Heart left ventricle (tissue), 16 donors: Measurements from ENCODE around the gene KCNJ2. TPM values are rescaled to one million over a fixed set of nuclear protein-coding genes. Genes with fewer than 3 reads are reported as not detected.
A peak's percentile ranks its signal among the peaks of the same experiment; 100 is the strongest.

Source experiments
- ATAC-seq, 4 donors: fragments of 200-7000 bp; cut with Tn5 transposase; one replicate each; pipeline ENCODE4 v1.9.1; 2020 to 2022; ENCODE audit warnings: moderate library complexity in 4 of 4, mild to moderate bottlenecking in 3 of 4, moderate number of reproducible peaks in 1 of 4
- DNase-seq, 5 donors: peaks; one replicate each; pipeline ENCODE4 v3.0.0-alpha.2; 2020
- H3K27ac ChIP-seq, 12 donors: fragments of 200-600 bp; sonication (generic) in 4 of 12; one replicate each; pipeline versions ENCODE4 v1.5.0 to v1.8.0; 2016 to 2022; ENCODE audit warnings: mild to moderate bottlenecking in 2 of 12
- H3K27me3 ChIP-seq, 9 donors: fragments of 200-600 bp; sonication (generic) in 2 of 9; one replicate each; pipeline versions ENCODE4 v1.5.1 to v1.8.0; 2016 to 2022; ENCODE audit warnings: mild to moderate bottlenecking in 3 of 9
- H3K36me3 ChIP-seq, 9 donors: fragments of 200-600 bp; sonication (generic) in 2 of 9; one replicate each; pipeline versions ENCODE4 v1.5.0 to v1.8.0; 2018 to 2022; ENCODE audit warnings: mild to moderate bottlenecking in 2 of 9
- H3K4me1 ChIP-seq, 12 donors: fragments of 200-600 bp; sonication (generic) in 4 of 12; one replicate each; pipeline versions ENCODE4 v1.5.0 to v1.8.0; 2016 to 2022; ENCODE audit warnings: mild to moderate bottlenecking in 3 of 12
- H3K4me3 ChIP-seq, 12 donors: fragments of 200-600 bp; sonication (generic) in 4 of 12; one replicate each; pipeline versions ENCODE4 v1.5.0 to v1.8.0; 2017 to 2022; ENCODE audit warnings: mild to moderate bottlenecking in 9 of 12, moderate library complexity in 4 of 12
- H3K9me3 ChIP-seq, 12 donors: fragments of 200-600 bp; sonication (generic) in 4 of 12; one replicate each; pipeline versions ENCODE4 v1.5.0 to v1.8.0; 2016 to 2022; ENCODE audit warnings: mild to moderate bottlenecking in 1 of 12
- POLR2A ChIP-seq, 2 donors: fragments of 450-650 bp; IDR thresholded peaks; one replicate each; pipeline ENCODE4 v1.6.1; 2017; ENCODE audit warnings: antibody characterized with exemption in 2 of 2, mild to moderate bottlenecking in 2 of 2, moderate library complexity in 2 of 2
- WGBS, 4 donors: extraction: QIAGEN DNeasy Blood & Tissue Kit in 2 of 4; methylation state at CpG; one replicate each; pipeline versions ENCODE4 v1.1.5 to v1.1.7; 2013 to 2018; 5-methylcytosine and 5-hydroxymethylcytosine counted together
- intact Hi-C, 10 donors: fragments of 100-400 bp; cut with DNase I; formaldehyde crosslinking; loops; one replicate each; pipeline versions ENCODE4 v1.11.1 to v1.14.2; 2022
- polyA plus RNA-seq, 2 donors: library from polyadenylated mRNA; stranded (reverse); fragments of 200-250 nt; gene quantifications; one replicate each; pipeline ENCODE4 v1.2.3, GENCODE V29; 2013
- total RNA-seq, 9 donors: library from RNA; depleted of rRNA in 2 of 9; stranded (reverse); fragments of >200 nt in 2 of 9; fragmentation: NEBNext Ultra II Directional in 3 of 9; extraction: Animal tissue kit (Norgen Biotek cat#: 25700) in 3 of 9; gene quantifications; one replicate each; pipeline versions ENCODE4 v1.1.0 to v1.2.4, GENCODE V29; 2016 to 2023
- TF ChIP-seq, protein P1 (sequence below), 12 donors: fragments of 200-600 bp; sonication (generic) in 4 of 12; IDR thresholded peaks; one replicate each; pipeline versions ENCODE4 v1.5.0 to v1.8.0; 2018 to 2022; ENCODE audit warnings: antibody characterized with exemption in 12 of 12, mild to moderate bottlenecking in 5 of 12
- donor health status: ischemic (EF 13 %, LVEDD 7.1; RV severe dilation, severe dysfunction).
- donor health status: healthy with polysubstance abuse.
- donor health status: DM: no; HTN: yes; CAD: no.
- donor health status: DM: no; HTN: no; CAD: no.
- donor health status: ischemic (EF 25% LVEDD 6.9; RV normal size, moderate dysfunction).
- donor health status: ischemic (EF 25% LVEDD 5.7; RV mildly dilated, moderate dysfunction).
- donor health status: healthy.
- donor health status: DM: yes; HTN: yes; CAD: no.
- donor health status: ischemic (EF 35%, LVEDD 5.7; RV mildly dilated, moderate dysfunction).
- donor health status: nonischemic (EF 11% LVEDD 7.7; RV severe dilation, severe dysfunction).
- donor health status: DM: yes; HTN: yes; CAD: no.
- donor health status: PGD.
- donor health status: ischemic (EF 29% LVEDD 5.4; RV normal size, mild dysfunction).
- donor health status: nonischemic (EF 23%, LVEDD 6.1; RV moderate dilation, normal function).

Gene KCNJ2
- total and polyA plus RNA-seq, 11 donors = 7.1 to 60.7 (median 41.8) TPM

DNA sequence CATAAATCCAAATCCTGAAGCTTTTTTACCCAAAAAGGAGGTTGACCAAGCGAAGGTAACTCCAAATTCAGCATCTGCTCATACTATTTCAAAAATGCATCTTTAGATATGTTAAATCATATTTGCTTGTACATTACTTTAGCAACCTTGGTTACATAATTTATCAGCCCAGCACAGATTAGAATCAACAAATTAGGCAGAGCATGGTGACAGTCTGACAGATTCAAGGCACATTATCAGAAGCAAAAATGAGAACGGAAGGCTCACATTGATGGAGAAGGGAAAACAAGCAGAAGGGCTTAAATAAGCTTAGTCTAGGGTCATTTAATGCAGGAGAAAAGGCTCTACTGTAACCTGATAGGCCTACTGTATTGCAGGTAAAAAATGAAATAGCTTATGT, 3.9 kb upstream of the KCNJ2 start:
- intact Hi-C loops = loop anchor here in 9 of 10 donors (5.0 to 10.0 kb wide), 6 partner anchors 147 to 558 kb away; no protein-coding TSS in a partner anchor
- Histone ChIP-seq H3K27ac (peak overlapping the region in 1 of 12 donors; percentile 1), H3K4me3 (no peak overlapping the region), H3K27me3 (no peaks in the 10 kb centered on the region), H3K4me1 (peaks cover 0 to 15% (median 4%) of the 10 kb centered on the region in 12 donors), H3K36me3 (no peaks in the 10 kb centered on the region), H3K9me3 (no peaks in the 10 kb centered on the region)
- 65 to 77% (median 71%) methylated on average over 2 of the region's 2 CpGs for WGBS, 4 donors
- ATAC-seq (no peak), DNase-seq (no peak)
- TF ChIP-seq, protein P1, sequence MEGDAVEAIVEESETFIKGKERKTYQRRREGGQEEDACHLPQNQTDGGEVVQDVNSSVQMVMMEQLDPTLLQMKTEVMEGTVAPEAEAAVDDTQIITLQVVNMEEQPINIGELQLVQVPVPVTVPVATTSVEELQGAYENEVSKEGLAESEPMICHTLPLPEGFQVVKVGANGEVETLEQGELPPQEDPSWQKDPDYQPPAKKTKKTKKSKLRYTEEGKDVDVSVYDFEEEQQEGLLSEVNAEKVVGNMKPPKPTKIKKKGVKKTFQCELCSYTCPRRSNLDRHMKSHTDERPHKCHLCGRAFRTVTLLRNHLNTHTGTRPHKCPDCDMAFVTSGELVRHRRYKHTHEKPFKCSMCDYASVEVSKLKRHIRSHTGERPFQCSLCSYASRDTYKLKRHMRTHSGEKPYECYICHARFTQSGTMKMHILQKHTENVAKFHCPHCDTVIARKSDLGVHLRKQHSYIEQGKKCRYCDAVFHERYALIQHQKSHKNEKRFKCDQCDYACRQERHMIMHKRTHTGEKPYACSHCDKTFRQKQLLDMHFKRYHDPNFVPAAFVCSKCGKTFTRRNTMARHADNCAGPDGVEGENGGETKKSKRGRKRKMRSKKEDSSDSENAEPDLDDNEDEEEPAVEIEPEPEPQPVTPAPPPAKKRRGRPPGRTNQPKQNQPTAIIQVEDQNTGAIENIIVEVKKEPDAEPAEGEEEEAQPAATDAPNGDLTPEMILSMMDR (IDR thresholded peaks at IDR 0.05) = no peak
- TF ChIP-seq POLR2A (IDR thresholded peaks at IDR 0.05) = no peak

DNA sequence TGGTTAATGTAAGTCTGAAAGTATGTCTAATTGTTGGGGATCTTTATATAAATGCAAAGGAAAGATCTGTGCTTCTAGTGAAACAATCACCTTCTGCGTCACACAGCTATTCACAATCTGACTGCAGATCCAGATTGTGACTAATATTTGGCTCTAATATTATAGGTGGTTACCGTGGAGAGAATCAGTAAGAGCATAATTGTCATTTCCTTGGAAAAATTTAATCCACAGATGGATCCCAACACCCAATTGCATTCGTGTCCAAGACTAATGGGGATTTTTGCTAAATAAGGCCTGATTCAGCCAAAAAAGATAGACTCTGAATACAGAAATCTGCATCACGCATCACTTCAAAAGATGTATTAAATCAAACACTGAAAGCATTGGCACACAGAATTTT, 2.7 kb upstream of the KCNJ2 start:
- no peak for DNase-seq
- 71 to 80% (median 74%) methylated on average over 4 of the region's 4 CpGs for WGBS, 4 donors
- H3K36me3 ChIP-seq = no peaks in the 10 kb centered on the region
- no peaks in the 10 kb centered on the region for H3K9me3 ChIP-seq
- no peak overlapping the region for H3K4me3 ChIP-seq
- no peak for ATAC-seq
- intact Hi-C loops = loop anchor here in 9 of 10 donors (5.0 to 10.0 kb wide), 6 partner anchors 146 to 559 kb away; no protein-coding TSS in a partner anchor
- no peaks in the 10 kb centered on the region for H3K27me3 ChIP-seq
- peaks cover 0 to 18% (median 4%) of the 10 kb centered on the region in 12 donors for H3K4me1 ChIP-seq
- peak overlapping the region in 2 of 12 donors; percentile 92 to 96 for H3K27ac ChIP-seq
- TF ChIP-seq POLR2A (IDR thresholded peaks at IDR 0.05) = no peak
- TF ChIP-seq, protein P1 (IDR thresholded peaks at IDR 0.05) = no peak

DNA sequence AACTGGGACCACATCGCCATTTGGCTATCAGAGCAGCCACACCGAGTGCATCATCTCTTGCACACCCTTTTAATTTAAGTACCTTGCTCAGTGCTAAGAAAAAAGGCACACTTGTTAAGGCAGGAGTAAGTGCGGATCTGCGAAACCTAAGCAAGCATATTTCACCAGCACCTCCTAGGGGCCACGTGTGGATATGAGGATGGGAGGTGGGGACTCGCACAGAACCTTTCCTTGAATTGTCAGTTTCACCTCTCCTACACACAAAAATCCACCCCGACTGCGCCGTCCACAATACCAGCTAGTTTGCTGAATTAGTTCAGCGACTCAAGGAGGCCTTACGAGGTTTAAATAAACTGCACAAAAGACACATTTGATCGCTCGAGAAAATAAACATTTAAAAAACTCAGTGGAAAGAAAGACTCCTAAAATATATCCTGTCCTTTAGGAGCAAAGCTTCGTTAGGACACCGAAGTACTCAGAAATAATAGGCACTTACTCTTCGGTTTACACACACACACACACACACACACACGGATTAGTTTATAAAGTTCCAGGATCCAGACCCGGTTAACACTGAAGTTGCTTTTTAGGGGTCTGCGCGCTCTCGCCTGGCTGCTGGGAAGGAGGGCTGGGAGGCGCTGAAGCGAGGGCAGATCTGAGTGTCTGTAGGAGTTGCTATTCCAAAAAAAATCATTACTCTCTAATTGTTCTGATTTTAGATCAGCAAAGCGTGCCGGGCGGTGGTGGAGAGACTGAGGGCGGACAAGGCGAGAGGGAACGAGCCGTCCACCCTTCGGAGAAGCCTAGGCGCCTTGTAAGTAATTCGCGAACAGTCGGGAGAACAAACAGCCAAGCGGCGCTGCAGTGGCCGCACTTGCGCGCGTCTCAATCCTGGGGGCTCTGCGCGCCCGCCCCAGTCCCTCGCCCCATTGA, 1.0 kb upstream of the KCNJ2 start:
- DNase-seq (peak; percentile 63 to 78 (median 70)), ATAC-seq (peak; percentile 47 to 74 (median 58))
- H3K27ac ChIP-seq = peak overlapping the region; percentile 87 to 98 (median 94)
- no peaks in the 10 kb centered on the region for H3K27me3 ChIP-seq
- no peaks in the 10 kb centered on the region for H3K9me3 ChIP-seq
- WGBS, 4 donors = 0 to 1% (median 1%) methylated on average over 28 to 45 of the region's 45 CpGs
- intact Hi-C loops = loop anchor here in 9 of 10 donors (2.0 to 10.0 kb wide), 7 partner anchors 144 to 561 kb away; no protein-coding TSS in a partner anchor
- no peaks in the 10 kb centered on the region for H3K36me3 ChIP-seq
- TF ChIP-seq, protein P1 (IDR thresholded peaks at IDR 0.05) = peak; percentile 38 to 77 (median 64)
- TF ChIP-seq POLR2A (IDR thresholded peaks at IDR 0.05) = no peak
- H3K4me3 ChIP-seq = peak overlapping the region; percentile 62 to 87 (median 77)
- peaks cover 0 to 30% (median 4%) of the 10 kb centered on the region in 12 donors for H3K4me1 ChIP-seq
